A549 (cell line): ENCODE data around the gene PLEKHA8. TPM values are rescaled to one million over a fixed set of nuclear protein-coding genes. Genes with fewer than 3 reads are reported as not detected.
"Not testable (repeated sequence)": the region's sequence is repeated elsewhere in the genome, so short reads cannot be mapped to it uniquely, and the experiment has no call there.

Experiments used
- ATAC-seq, 2 experiments: fragments of 200-7000 bp in 1 of 2; fragments of >200 bp in 1 of 2; cut with Nextera tagmentation in 1 of 2; cut with Tn5 transposase in 1 of 2; 3 replicates each; pipeline versions ENCODE4 v1.8.0 to v1.9.1; 2018 to 2020; ENCODE audit warnings: mild to moderate bottlenecking in 1 of 2, moderate library complexity in 1 of 2
- CTCF ChIA-PET: fragments of 300-600 bp; sonication (Branson Sonifier 250); formaldehyde crosslinking; extraction: SDS; loops from one replicate; lab custom pipeline; 2021; ENCODE audit warnings: antibody characterized with exemption, inconsistent platforms; lab: Yijun Ruan, JAX
- POLR2A ChIA-PET: fragments of 350-600 bp; formaldehyde crosslinking; extraction: SDS; loops from one replicate; lab custom pipeline; 2021; ENCODE audit warnings: antibody characterized with exemption, inconsistent platforms; lab: Yijun Ruan, JAX
- DNase-seq, 2 experiments: peaks; one replicate each; pipeline versions ENCODE4 v3.0.0 to v3.0.0-alpha.2; 2011 to 2016; ENCODE audit warnings: low read depth in 1 of 2, low spot score in 1 of 2
- FAIRE-seq: peaks from 2 replicates; lab custom pipeline; 2011; peaks lifted over from hg19 to GRCh38; lab: Jason Lieb, UNC
- H3K27ac ChIP-seq, 2 experiments: fragments of >200 bp; sonication (Bioruptor Twin); formaldehyde crosslinking; 3 replicates each; pipeline ENCODE4 v1.5.1; 2016 to 2017
- H3K4me1 ChIP-seq: fragments of >200 bp; sonication (Bioruptor Twin); formaldehyde crosslinking; 3 replicates; pipeline ENCODE4 v1.6.1; 2016
- H3K4me2 ChIP-seq: fragments of >200 bp; sonication (Bioruptor Twin); formaldehyde crosslinking; 3 replicates; pipeline ENCODE4 v1.6.1; 2016
- H3K4me3 ChIP-seq: fragments of >200 bp; sonication (Bioruptor Twin); formaldehyde crosslinking; 3 replicates; pipeline ENCODE4 v1.5.1; 2016
- H3K9me3 ChIP-seq: fragments of >200 bp; sonication (Bioruptor Twin); formaldehyde crosslinking; 3 replicates; pipeline ENCODE4 v1.6.1; 2016
- ATOH8 ChIP-seq: fragments of 250-450 bp; sonication (Bioruptor Pico); IDR thresholded peaks from 2 replicates; pipeline ENCODE4 v1.5.0; 2020; ENCODE audit warnings: low read depth, mild to moderate bottlenecking, moderate library complexity
- CEBPB ChIP-seq, 2 experiments: fragments of >200 bp in 1 of 2; sonication (Bioruptor Twin) in 1 of 2; formaldehyde crosslinking in 1 of 2; IDR thresholded peaks; 2 replicates each; pipeline ENCODE4 v1.6.1; 2012 to 2016
- EHMT2 ChIP-seq: fragments of 200-600 bp; sonication (generic); IDR thresholded peaks from 2 replicates; pipeline ENCODE4 v1.6.1; 2016; ENCODE audit warnings: antibody characterized with exemption, low read depth, mild to moderate bottlenecking, moderate library complexity
- ESRRA ChIP-seq: fragments of 150-350 bp; IDR thresholded peaks from 2 replicates; pipeline ENCODE4 v1.6.1; 2014; ENCODE audit warnings: mild to moderate bottlenecking, low read length, borderline replicate concordance
- FOSB ChIP-seq: fragments of 250-450 bp; sonication (Bioruptor Pico); IDR thresholded peaks from 2 replicates; pipeline ENCODE4 v1.5.0; 2020; ENCODE audit warnings: mild to moderate bottlenecking, moderate library complexity
- FOSL2 ChIP-seq, 2 experiments: fragments of 450-650 bp in 1 of 2; fragments of >200 bp in 1 of 2; sonication (Bioruptor Twin) in 1 of 2; formaldehyde crosslinking; IDR thresholded peaks; 2 replicates each; pipeline versions ENCODE4 v1.5.0 to v1.6.1; 2016 to 2020; ENCODE audit warnings: mild to moderate bottlenecking in 1 of 2, moderate library complexity in 1 of 2
- FOXS1 ChIP-seq: fragments of 250-450 bp; sonication (Bioruptor Pico); IDR thresholded peaks from 2 replicates; pipeline ENCODE4 v1.5.0; 2020; ENCODE audit warnings: mild to moderate bottlenecking, moderate library complexity
- HEYL ChIP-seq: fragments of 250-450 bp; sonication (Bioruptor Pico); IDR thresholded peaks from 2 replicates; pipeline ENCODE4 v1.8.0; 2021; ENCODE audit warnings: mild to moderate bottlenecking, moderate library complexity
- MAX ChIP-seq: IDR thresholded peaks from 2 replicates; pipeline ENCODE4 v1.6.1; 2012
- MYC ChIP-seq: IDR thresholded peaks from 2 replicates; pipeline ENCODE4 v1.6.1; 2012; ENCODE audit warnings: mild to moderate bottlenecking, inconsistent platforms, low read length, improper control_type of control experiment, borderline replicate concordance
- NFE2L2 ChIP-seq: fragments of 150-350 bp; conservative IDR thresholded peaks from 2 replicates; pipeline ENCODE4 v1.6.1; 2014; ENCODE audit warnings: low read length
- POLR2A ChIP-seq: IDR thresholded peaks from 2 replicates; pipeline ENCODE4 v1.6.1; 2012; ENCODE audit warnings: mild to moderate bottlenecking, low read length
- POLR2AphosphoS2 ChIP-seq: conservative IDR thresholded peaks from 2 replicates; pipeline ENCODE4 v1.6.1; 2012; ENCODE audit warnings: low read length, improper control_type of control experiment, inconsistent platforms
- RCOR1 ChIP-seq: fragments of 150-350 bp; IDR thresholded peaks from 2 replicates; pipeline ENCODE4 v1.6.1; 2014; ENCODE audit warnings: antibody characterized with exemption, low read length, low read depth
- SMC3 ChIP-seq: fragments of >200 bp; sonication (Bioruptor Twin); formaldehyde crosslinking; IDR thresholded peaks from 3 replicates; pipeline ENCODE4 v1.6.1; 2018; ENCODE audit warnings: inconsistent platforms
- TFCP2L1 ChIP-seq: fragments of 250-450 bp; sonication (Bioruptor Pico); IDR thresholded peaks from 2 replicates; pipeline ENCODE4 v1.5.0; 2021; ENCODE audit warnings: mild to moderate bottlenecking
- ZSCAN20 ChIP-seq: fragments of 250-450 bp; sonication (Bioruptor Pico); IDR thresholded peaks from 2 replicates; pipeline ENCODE4 v1.8.0; 2022; ENCODE audit warnings: mild to moderate bottlenecking, moderate library complexity
- WGBS: methylation state at CpG from one replicate; pipeline ENCODE4 v1.1.6; 2017; ENCODE audit errors: missing lambda C conversion rate; 5-methylcytosine and 5-hydroxymethylcytosine counted together
- polyA plus RNA-seq, 4 experiments: library from polyadenylated mRNA; depleted of rRNA in 3 of 4; stranded (reverse); fragments of >200 nt; fragmentation: RNase III in 1 of 4; extraction: RNeasy Plus Mini Kit Qiagen cat#74134 plus additional on column Dnase treatment in 1 of 4; gene quantifications; 2 replicates in 3 of 4; 3 replicates in 1 of 4; pipeline ENCODE4 v1.2.3, GENCODE V29; 2011 to 2017
- TF ChIP-seq, protein P1 (sequence below): fragments of 150-350 bp; IDR thresholded peaks from 2 replicates; pipeline ENCODE4 v1.6.1; 2014; ENCODE audit warnings: low read depth, mild to moderate bottlenecking, low read length

PLEKHA8 gene
- polyA plus RNA-seq, 2 of the 4 experiments (the other 2 are of a cell fraction): 5.9 to 10.9 TPM

DNA sequence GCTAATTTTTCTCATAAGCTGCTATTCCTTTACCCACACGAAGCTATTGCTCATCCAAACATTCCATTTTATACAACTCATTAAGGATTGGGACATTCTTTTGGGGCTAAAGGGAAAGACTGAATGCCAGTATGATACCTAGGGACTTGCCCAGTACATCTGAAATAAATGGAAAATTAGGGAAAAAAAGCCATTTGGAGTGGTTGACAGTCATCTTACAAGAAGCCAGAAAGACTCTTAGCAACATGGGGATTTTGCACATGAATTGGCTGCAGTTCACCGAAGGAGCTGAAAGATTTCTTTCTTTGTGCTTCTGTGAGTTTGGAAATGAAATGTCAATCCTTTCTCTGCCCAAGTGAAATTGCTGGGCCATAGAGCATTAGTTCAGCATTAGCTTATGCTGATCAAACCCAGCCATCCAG, 63.3 kb downstream of the PLEKHA8 start:
- Histone ChIP-seq H3K4me1 (peaks cover 9% of the 10 kb centered on the region; the same call in 1 of the 3 replicates), H3K9me3 (no peaks in the 10 kb centered on the region), H3K4me2 (peak overlapping the region; percentile 21; the same call in 2 of the 3 replicates), H3K4me3 (no peak overlapping the region), H3K27ac (peak overlapping the region in 1 of 2 experiments; percentile 44; a peak in 1 of 6 replicates)
- ChIA-PET CTCF (interaction anchor here (0.9 kb wide), 3 partner anchors 11 to 27 kb away, joined by 3 to 5 read pairs (median 3); no protein-coding TSS in a partner anchor), POLR2A (interaction anchor here (0.7 kb wide), 1 partner anchor 13 kb away, joined by 5 read pairs; no protein-coding TSS in a partner anchor)
- WGBS: 36% methylated on average over 2 of the region's 2 CpGs
- ATAC-seq (peak; percentile 43 to 54; a peak in 4 of 6 replicates), FAIRE-seq (no peak), DNase-seq (peak; percentile 8 to 9)
- no peak for TF ChIP-seq TFCP2L1 (CRISPR knock-in tag)
- TF ChIP-seq FOSL2 (IDR thresholded peaks at IDR 0.05): no peak
- TF ChIP-seq FOSL2 (CRISPR knock-in tag; IDR thresholded peaks at IDR 0.05): peak; percentile 26; the same call in 1 of the 2 replicates
- peak in 1 of 2 experiments; percentile 10; a peak in 1 of 4 replicates for TF ChIP-seq CEBPB (IDR thresholded peaks at IDR 0.05)
- TF ChIP-seq HEYL (CRISPR knock-in tag): no peak

DNA sequence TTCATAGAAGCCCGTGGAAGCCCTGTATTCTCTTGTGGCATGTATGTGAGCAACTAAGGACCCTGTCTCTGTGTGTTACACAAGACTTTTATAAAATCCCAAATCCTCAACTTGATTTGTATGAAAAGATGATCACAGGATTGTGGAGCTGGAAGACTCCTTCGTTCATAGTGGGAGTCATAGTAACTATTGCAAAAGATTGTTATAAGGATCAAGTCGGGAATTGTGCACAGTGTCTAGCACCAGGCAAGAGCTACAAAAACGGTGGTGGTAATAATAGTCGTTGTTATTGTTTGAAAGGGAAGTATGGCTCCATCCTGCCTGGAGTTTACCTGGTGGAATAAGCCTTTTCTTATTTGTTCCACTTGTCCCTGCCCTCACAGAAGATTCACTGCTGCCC, 63.8 kb downstream of the PLEKHA8 start:
- FAIRE-seq (no peak), DNase-seq (no peak), ATAC-seq (no peak)
- Histone ChIP-seq H3K27ac (peak overlapping the region in 1 of 2 experiments; percentile 44; a peak in 1 of 6 replicates), H3K4me1 (peaks cover 9% of the 10 kb centered on the region; the same call in 1 of the 3 replicates), H3K9me3 (no peaks in the 10 kb centered on the region), H3K4me3 (no peak overlapping the region), H3K4me2 (no peak overlapping the region)
- CTCF ChIA-PET: no interaction called here
- WGBS: 77% methylated on average over 5 of the region's 5 CpGs
- TF ChIP-seq RCOR1 (no peak), NFE2L2 (no peak), POLR2AphosphoS2 (no peak), ESRRA (no peak), EHMT2 (no peak)
- TF ChIP-seq, protein P1, sequence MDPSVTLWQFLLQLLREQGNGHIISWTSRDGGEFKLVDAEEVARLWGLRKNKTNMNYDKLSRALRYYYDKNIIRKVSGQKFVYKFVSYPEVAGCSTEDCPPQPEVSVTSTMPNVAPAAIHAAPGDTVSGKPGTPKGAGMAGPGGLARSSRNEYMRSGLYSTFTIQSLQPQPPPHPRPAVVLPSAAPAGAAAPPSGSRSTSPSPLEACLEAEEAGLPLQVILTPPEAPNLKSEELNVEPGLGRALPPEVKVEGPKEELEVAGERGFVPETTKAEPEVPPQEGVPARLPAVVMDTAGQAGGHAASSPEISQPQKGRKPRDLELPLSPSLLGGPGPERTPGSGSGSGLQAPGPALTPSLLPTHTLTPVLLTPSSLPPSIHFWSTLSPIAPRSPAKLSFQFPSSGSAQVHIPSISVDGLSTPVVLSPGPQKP: no peak
- POLR2A ChIA-PET: no interaction called here

DNA sequence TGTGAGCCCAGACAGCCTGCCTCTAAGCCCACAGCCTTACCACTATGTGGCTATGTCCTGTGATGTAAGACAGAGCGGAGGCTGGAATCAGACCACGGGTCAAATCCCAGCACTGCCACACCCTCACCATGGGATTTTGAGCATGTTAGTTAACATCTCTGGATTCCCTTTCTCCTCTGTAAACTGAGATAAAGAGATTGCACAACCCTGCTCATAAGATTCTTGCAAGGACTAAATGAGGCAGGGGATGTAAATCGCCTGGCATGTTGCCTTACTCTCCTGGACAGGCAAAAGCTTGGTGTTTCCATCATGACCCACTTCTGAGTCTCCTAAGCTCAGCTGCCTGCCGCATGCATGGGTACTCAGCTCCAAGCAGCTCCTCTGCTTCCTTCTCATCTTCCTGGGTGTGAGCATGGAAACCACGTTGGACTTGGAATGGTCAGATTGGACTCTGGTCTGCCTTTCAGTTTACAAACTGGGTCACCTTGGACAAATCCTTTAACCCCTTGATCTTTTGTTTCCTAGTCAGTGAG, 65.3 kb downstream of the PLEKHA8 start:
- no peak overlapping the region for H3K4me3 ChIP-seq
- DNase-seq: no peak
- ChIA-PET POLR2A (no interaction called here), CTCF (interaction anchor here (0.9 kb wide), 1 partner anchor 10 kb away, joined by 3 read pairs; no protein-coding TSS in a partner anchor)
- peaks cover 9% of the 10 kb centered on the region; the same call in 1 of the 3 replicates for H3K4me1 ChIP-seq
- H3K4me2 ChIP-seq: no peak overlapping the region
- ATAC-seq: peak; percentile 24 to 30; a peak in 2 of 6 replicates
- no peaks in the 10 kb centered on the region for H3K9me3 ChIP-seq
- 80% methylated on average over 5 of the region's 5 CpGs for WGBS
- no peak for TF ChIP-seq POLR2A
- H3K27ac ChIP-seq: no peak overlapping the region
- no peak for FAIRE-seq

DNA sequence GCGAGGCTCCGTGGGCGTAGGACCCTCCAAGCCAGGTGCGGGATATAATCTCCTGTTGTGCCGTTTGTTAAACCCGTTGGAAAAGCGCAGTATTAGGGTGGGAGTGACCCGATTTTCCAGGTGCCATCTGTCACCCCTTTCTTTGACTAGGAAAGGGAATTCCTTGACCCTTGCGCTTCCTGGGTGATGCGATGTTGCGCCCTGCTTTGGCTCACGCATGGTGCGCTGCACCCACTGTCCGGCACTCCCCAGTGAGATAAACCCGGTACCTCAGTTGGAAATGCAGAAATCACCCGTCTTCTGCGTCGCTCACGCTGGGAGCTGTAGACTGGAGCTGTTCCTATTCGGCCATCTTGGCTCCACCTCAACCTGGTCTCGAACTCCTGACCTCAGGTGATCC, 70.4 kb downstream of the PLEKHA8 start:
- DNase-seq, H3K4me1 ChIP-seq, FAIRE-seq, POLR2A ChIA-PET, H3K4me2 ChIP-seq, H3K27ac ChIP-seq, CTCF ChIA-PET, H3K9me3 ChIP-seq, ATAC-seq, H3K4me3 ChIP-seq: not testable (repeated sequence)
- 89% methylated on average over 21 of the region's 21 CpGs for WGBS

- no peaks in the 10 kb centered on the region for H3K9me3 ChIP-seq
- H3K27ac ChIP-seq: no peak overlapping the region
- ATAC-seq: no peak
- no peak overlapping the region for H3K4me2 ChIP-seq
- DNase-seq: no peak
- 65% methylated on average over 3 of the region's 3 CpGs for WGBS
- FAIRE-seq: peak; percentile 46
- CTCF ChIA-PET: no interaction called here
- TF ChIP-seq MAX (no peak), FOXS1 (CRISPR knock-in tag) (no peak), NFE2L2 (no peak), FOSL2 (IDR thresholded peaks at IDR 0.05) (no peak), FOSL2 (CRISPR knock-in tag; IDR thresholded peaks at IDR 0.05) (no peak), SMC3 (no peak), FOSB (CRISPR knock-in tag) (no peak), ATOH8 (CRISPR knock-in tag) (no peak), ZSCAN20 (CRISPR knock-in tag) (no peak), HEYL (CRISPR knock-in tag) (no peak), POLR2AphosphoS2 (no peak), MYC (no peak)
- TF ChIP-seq, protein P1: no peak
- H3K4me1 ChIP-seq: no peaks in the 10 kb centered on the region
- no peak overlapping the region for H3K4me3 ChIP-seq
- POLR2A ChIA-PET: no interaction called here
Observed at GRCh38 chr7:30102281-30102680, 74.1 kb downstream of the PLEKHA8 start.
